GM18870 (cell line): Measurements from ENCODE around the gene BTNL8.
A peak's percentile ranks its signal among the peaks of the same experiment; 100 is the strongest.

Source experiments
- ATAC-seq: cut with Tn5 transposase; IDR thresholded peaks from one replicate; pipeline ENCODE4 v1.9.1; 2021; ENCODE audit warnings: moderate library complexity; ENCODE audit not compliant: unreplicated experiment

Gene BTNL8

DNA sequence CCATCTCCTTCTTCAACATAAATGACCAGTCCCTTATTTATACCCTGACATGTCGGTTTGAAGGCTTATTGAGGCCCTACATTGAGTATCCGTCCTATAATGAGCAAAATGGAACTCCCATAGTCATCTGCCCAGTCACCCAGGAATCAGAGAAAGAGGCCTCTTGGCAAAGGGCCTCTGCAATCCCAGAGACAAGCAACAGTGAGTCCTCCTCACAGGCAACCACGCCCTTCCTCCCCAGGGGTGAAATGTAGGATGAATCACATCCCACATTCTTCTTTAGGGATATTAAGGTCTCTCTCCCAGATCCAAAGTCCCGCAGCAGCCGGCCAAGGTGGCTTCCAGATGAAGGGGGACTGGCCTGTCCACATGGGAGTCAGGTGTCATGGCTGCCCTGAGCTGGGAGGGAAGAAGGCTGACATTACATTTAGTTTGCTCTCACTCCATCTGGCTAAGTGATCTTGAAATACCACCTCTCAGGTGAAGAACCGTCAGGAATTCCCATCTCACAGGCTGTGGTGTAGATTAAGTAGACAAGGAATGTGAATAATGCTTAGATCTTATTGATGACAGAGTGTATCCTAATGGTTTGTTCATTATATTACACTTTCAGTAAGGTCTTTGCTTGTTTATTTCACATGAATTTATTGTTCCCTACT, 51.5 kb downstream of the BTNL8 start:
- ATAC-seq = no peak

- no peak for ATAC-seq
These were observed 60.7 kb downstream of the BTNL8 start for GRCh38 chr5:180959661-180960060.

DNA sequence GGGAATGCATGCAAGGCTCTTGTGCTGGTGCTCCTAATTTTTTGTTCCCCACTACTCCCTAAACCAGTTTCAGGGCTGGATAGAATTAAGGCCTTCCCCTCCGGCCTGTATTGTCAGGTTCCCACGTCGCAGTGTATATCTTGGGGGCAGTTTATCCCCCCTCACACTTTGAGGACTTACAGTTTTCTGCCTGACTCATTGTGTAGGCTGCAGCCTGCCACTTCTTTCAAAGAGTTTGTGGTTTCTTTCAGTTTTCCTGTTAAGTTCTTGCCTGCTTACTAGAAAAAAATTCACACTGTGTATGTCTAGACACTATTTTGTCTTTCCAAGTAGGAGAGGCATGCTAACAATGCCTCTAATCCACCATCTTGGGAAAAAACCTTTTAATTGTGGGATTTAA, 61.2 kb downstream of the BTNL8 start:
- no peak for ATAC-seq

DNA sequence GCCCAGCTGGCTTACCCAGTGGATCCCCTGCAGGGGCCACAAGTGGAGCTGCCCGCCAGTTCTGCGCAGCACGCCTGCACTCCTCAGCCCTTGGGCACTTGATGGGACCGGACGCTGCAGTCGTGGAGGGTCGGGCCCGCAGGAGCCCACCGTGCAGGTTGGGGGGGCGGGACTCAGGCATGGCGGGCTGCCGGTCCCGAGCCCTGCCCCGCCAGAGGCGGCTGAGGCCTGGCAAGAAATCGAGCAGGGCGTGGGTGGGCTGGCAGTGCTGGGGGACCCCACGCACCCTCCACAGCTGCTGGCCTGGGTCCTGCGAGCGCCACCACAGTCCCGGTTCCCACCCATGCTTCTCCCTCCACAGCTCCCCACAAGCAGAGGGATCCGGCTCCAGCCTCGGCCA, 70.4 kb downstream of the BTNL8 start:
- ATAC-seq = no peak

- ATAC-seq = no peak
These were observed 71.4 kb downstream of the BTNL8 start for GRCh38 chr5:180970336-180970735.

- ATAC-seq = no peak
These were observed 71.9 kb downstream of the BTNL8 start for GRCh38 chr5:180970875-180971274.

DNA sequence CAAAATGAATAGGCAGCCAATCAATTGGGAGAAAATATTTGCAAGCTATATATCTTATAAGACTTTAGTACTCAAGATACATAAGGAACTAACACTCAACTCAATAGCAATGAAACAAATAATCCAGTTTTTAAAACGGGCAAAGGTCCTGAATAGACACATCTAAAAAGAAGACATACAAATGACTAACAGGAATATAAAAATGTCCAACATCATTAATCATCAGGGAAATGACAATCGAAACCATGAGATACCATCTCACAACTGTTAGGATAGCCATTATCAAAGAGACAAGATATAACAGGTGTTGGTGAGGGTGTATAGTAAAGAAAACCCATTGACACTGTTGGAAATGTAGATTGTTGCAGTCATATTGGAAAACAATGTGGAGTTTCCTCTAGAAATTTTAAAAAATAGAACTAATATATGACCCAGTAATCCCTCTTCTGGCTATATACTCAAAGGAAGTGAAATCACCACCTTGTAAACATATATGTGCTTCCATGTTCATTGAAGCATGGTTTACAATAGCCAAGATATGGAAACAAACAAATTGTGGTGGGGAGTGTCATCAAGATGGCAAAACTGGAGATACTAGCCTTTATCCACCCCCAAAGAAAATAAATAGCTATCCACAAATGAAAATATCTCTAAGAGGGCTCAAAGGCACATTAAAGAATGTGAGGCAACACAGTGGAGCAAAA, 75.8 kb downstream of the BTNL8 start:
- peak; percentile 8 for ATAC-seq

DNA sequence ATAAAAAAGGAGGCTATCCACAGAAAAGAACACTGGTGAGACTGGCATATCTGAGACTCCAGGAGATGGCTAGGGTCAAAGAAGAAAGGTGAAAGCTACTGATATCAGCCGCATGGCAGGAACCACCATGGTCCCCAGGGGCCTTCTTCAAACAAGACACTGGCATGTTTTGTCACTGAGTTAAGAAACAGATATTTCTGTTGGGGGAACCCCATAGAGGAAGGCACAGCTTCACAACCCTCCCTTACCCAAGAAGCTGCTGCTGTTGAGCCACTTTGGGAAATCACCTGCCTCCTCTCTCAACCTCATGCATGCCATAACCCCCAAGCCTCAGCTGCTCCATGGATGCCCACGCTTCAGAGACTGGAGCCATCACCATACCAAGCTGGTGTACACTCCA, 76.4 kb downstream of the BTNL8 start:
- peak; percentile 97 for ATAC-seq

DNA sequence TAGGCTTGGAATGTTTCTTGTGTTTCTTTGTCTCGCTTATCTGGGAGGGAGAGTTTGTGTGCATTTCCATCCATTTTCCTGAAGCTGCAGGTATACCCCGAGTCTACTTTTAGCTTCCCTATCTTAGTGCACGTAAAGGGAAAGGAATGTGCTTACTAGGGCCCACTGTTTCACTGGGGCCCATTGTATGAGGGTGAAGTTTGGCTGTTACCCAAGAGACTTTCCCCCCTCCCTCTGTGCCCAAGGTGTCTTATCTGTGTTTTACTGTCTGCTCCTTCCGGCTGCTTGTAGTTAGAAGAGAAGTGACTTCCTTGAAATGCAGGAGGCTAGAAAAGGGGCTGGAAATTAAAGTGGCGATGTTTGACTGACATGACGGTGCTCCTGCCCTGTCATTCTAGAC, 77.6 kb downstream of the BTNL8 start:
- no peak for ATAC-seq

DNA sequence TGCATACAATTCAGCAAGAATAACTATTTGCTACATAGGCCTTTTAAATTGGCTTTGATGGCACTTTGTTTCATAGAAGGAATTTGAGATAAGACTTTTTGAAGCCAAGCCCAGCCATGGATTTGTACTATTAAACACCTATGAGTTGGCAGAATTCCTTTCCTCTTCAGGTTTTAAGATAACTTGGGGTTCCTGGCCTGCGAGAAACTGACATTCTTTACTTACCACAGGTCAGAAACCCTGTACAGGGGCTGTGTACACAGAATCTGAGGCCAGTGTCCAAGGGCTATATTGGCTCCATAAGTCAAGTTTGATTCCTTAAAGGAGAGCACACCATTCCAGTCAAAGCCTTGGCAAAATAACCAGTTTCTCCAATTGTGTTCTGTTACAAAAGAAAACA, 78.9 kb downstream of the BTNL8 start:
- ATAC-seq = no peak

GRCh38 chr5:180982008-180982741, 83.2 kb downstream of the BTNL8 start:
- ATAC-seq = no peak

DNA sequence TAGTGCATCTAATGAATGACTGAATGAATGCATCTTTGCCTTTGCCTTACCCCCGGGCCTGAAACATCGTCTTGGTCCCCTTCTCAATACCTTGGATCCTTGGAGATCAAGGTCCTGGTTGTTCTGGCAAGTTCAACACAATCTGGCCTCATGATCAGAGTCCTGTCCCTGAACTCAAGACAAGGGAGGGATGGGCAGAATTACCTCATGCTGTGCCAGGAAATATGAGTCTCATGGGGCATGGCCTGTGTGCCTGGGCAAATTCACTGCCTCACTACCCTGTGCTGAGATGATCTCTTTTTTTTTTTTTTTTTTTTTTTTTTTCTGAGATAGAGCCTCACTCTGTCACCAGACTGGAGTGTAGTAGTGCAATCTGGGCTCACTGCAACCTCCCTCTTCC, 89.1 kb downstream of the BTNL8 start:
- ATAC-seq = no peak

GRCh38 chr5:180988592-180988991, 89.6 kb downstream of the BTNL8 start, which contains the start of gene BTNL3:
BTNL3 (plus strand) TSS chr5:180988846; CDS start chr5:180989029, 183 bp downstream.
- no peak for ATAC-seq

- ATAC-seq = no peak
These were observed 91.3 kb downstream of the BTNL8 start for GRCh38 chr5:180990086-180990881.

- ATAC-seq = no peak
These were observed 91.9 kb downstream of the BTNL8 start for GRCh38 chr5:180990882-180991242.
